ENCODE data around the gene TMEM247.

- TF ChIP-seq POLR2A (IDR thresholded peaks at IDR 0.05) (no peak), CTCF (IDR thresholded peaks at IDR 0.05) (no peak)
These were observed 19.0 kb upstream of the TMEM247 start for GRCh38 chr2:46460241-46460921.
